GM23338 (cell line): ENCODE results near the gene KLK5. TPM values are rescaled to one million over a fixed set of nuclear protein-coding genes. Genes with fewer than 3 reads are reported as not detected.

Experiments used
- ATAC-seq: fragments of 200-7000 bp; cut with Tn5 transposase; 3 replicates; pipeline ENCODE4 v1.9.1; 2020
- DNase-seq: peaks from one replicate; pipeline ENCODE4 v3.0.0-alpha.2; 2015; ENCODE audit warnings: low spot score
- H2AFZ ChIP-seq: fragments of 200-600 bp; sonication (generic); 2 replicates; pipeline ENCODE4 v1.8.0; 2016; ENCODE audit warnings: antibody characterized with exemption, mild to moderate bottlenecking, moderate library complexity
- H3F3A ChIP-seq: fragments of 200-600 bp; sonication (generic); replicated peaks from 2 replicates; pipeline ENCODE4 v1.8.0; 2017; ENCODE audit warnings: antibody characterized with exemption, mixed run types, low read depth
- H3K27ac ChIP-seq: fragments of 200-600 bp; sonication (generic); 2 replicates; pipeline ENCODE4 v1.6.1; 2016; ENCODE audit warnings: low read depth
- H3K27me3 ChIP-seq: fragments of 200-600 bp; sonication (generic); 2 replicates; pipeline ENCODE4 v1.8.0; 2016; ENCODE audit warnings: mild to moderate bottlenecking, mixed run types, moderate library complexity; ENCODE audit not compliant: insufficient read depth
- H3K36me3 ChIP-seq: fragments of 200-600 bp; sonication (generic); 2 replicates; pipeline ENCODE4 v1.8.0; 2016; ENCODE audit warnings: mild to moderate bottlenecking; ENCODE audit not compliant: insufficient read depth
- H3K4me1 ChIP-seq: fragments of 200-600 bp; sonication (generic); 2 replicates; pipeline ENCODE4 v1.8.0; 2016; ENCODE audit warnings: mild to moderate bottlenecking, moderate library complexity; ENCODE audit not compliant: insufficient read depth
- H3K4me2 ChIP-seq: fragments of 200-600 bp; sonication (generic); 2 replicates; pipeline ENCODE4 v1.7.1; 2017; ENCODE audit warnings: mixed run types
- H3K4me3 ChIP-seq: fragments of 200-600 bp; sonication (generic); 2 replicates; pipeline ENCODE4 v1.6.1; 2016; ENCODE audit warnings: mixed run types
- H3K79me2 ChIP-seq: fragments of 200-600 bp; sonication (generic); replicated peaks from 2 replicates; pipeline ENCODE4 v1.8.0; 2017; ENCODE audit warnings: mild to moderate bottlenecking; ENCODE audit not compliant: insufficient read depth
- H3K9me2 ChIP-seq: fragments of 200-600 bp; sonication (generic); 2 replicates; pipeline ENCODE4 v1.8.0; 2017; ENCODE audit not compliant: insufficient read depth
- H4K20me1 ChIP-seq: fragments of 200-600 bp; sonication (generic); replicated peaks from 2 replicates; pipeline ENCODE4 v1.8.0; 2017; ENCODE audit warnings: mild to moderate bottlenecking; ENCODE audit not compliant: insufficient read depth
- H3K27ac Mint-ChIP-seq: 2 replicates; pipeline ENCODE4 v1.8.0; 2020; ENCODE audit warnings: inconsistent platforms, mild to moderate bottlenecking, moderate library complexity, mixed read lengths
- H3K27me3 Mint-ChIP-seq: 3 replicates; pipeline ENCODE4 v1.8.0; 2022; ENCODE audit warnings: low read depth, mild to moderate bottlenecking, moderate library complexity, mixed read lengths, inconsistent platforms; ENCODE audit not compliant: insufficient read depth, poor library complexity
- H3K36me3 Mint-ChIP-seq: 3 replicates; pipeline ENCODE4 v1.8.0; 2021; ENCODE audit warnings: low read depth, mild to moderate bottlenecking, inconsistent platforms, moderate library complexity, mixed read lengths
- H3K4me1 Mint-ChIP-seq: 3 replicates; pipeline ENCODE4 v1.8.0; 2020; ENCODE audit warnings: mild to moderate bottlenecking, inconsistent platforms, mixed read lengths
- H3K4me3 Mint-ChIP-seq: 3 replicates; pipeline ENCODE4 v1.8.0; 2021; ENCODE audit warnings: moderate library complexity, mild to moderate bottlenecking, inconsistent platforms, mixed read lengths
- H3K9me3 Mint-ChIP-seq: 3 replicates; pipeline ENCODE4 v1.8.0; 2020; ENCODE audit warnings: moderate library complexity, mild to moderate bottlenecking, inconsistent platforms, mixed read lengths
- CREB1 ChIP-seq: fragments of 250-450 bp; sonication (Bioruptor Pico); IDR thresholded peaks from 2 replicates; pipeline ENCODE4 v1.5.0; 2020; ENCODE audit warnings: low read depth, mild to moderate bottlenecking, moderate library complexity
- CTCF ChIP-seq, 2 experiments: fragments of 200-600 bp in 1 of 2; sonication (generic) in 1 of 2; conservative IDR thresholded peaks; 2 replicates each; pipeline versions ENCODE4 v1.5.1 to v1.6.1; 2016 to 2017; ENCODE audit warnings: antibody characterized with exemption in 2 of 2, low read depth in 2 of 2, mild to moderate bottlenecking in 2 of 2, moderate library complexity in 1 of 2
- EZH2 ChIP-seq: fragments of 200-600 bp; sonication (generic); IDR thresholded peaks from one replicate; pipeline ENCODE4 v1.8.0; 2017; ENCODE audit warnings: antibody characterized with exemption, mild to moderate bottlenecking, low read depth; ENCODE audit not compliant: unreplicated experiment
- JUNB ChIP-seq: IDR thresholded peaks from one replicate; pipeline ENCODE4 v1.6.1; 2016; ENCODE audit warnings: antibody characterized with exemption; ENCODE audit not compliant: unreplicated experiment
- NANOG ChIP-seq: IDR thresholded peaks from 2 replicates; pipeline ENCODE4 v1.6.1; 2016; ENCODE audit warnings: antibody characterized with exemption, borderline replicate concordance
- POLR2AphosphoS5 ChIP-seq: IDR thresholded peaks from 2 replicates; pipeline ENCODE4 v1.6.1; 2016; ENCODE audit warnings: antibody characterized with exemption, low read depth
- ZNF462 ChIP-seq: fragments of 250-450 bp; sonication (Bioruptor Pico); IDR thresholded peaks from 2 replicates; pipeline ENCODE4 v1.5.0; 2020; ENCODE audit warnings: mild to moderate bottlenecking, moderate library complexity
- polyA plus RNA-seq: library from polyadenylated mRNA; unstranded; fragments of >200 nt; fragmentation: Nextera tagmentation; extraction: Ambion mirVana; gene quantifications from 2 replicates; pipeline ENCODE4 v1.2.1, GENCODE V29; 2016
- total RNA-seq: library from RNA; depleted of rRNA; stranded (reverse); fragments of >200 nt; shearing (Covaris generic); gene quantifications from 2 replicates; pipeline ENCODE4 v1.2.3, GENCODE V29; 2014

KLK5 gene
- total and polyA plus RNA-seq, 2 experiments from 2014 or later: 0.66 TPM; not detected in 1

GRCh38 chr19:50932018-50932689 is 20.7 kb downstream of the KLK5 start:
- Histone ChIP-seq H4K20me1 (no peaks in the 10 kb centered on the region), H3K27ac (no peak overlapping the region), H3K36me3 (no peaks in the 10 kb centered on the region), H2AFZ (no peak overlapping the region), H3K9me2 (no peaks in the 10 kb centered on the region; the same call in 1 of the 2 replicates), H3K4me3 (no peak overlapping the region), H3K27me3 (no peaks in the 10 kb centered on the region), H3K4me1 (no peaks in the 10 kb centered on the region), H3K4me2 (no peak overlapping the region), H3K79me2 (no peaks in the 10 kb centered on the region), H3F3A (no peaks in the 10 kb centered on the region)
- Mint-ChIP-seq H3K4me1 (peaks cover 6% of the 10 kb centered on the region; the same call in 2 of the 3 replicates), H3K27me3 (peaks cover 16% of the 10 kb centered on the region), H3K4me3 (no peak overlapping the region), H3K27ac (no peak overlapping the region), H3K9me3 (no peaks in the 10 kb centered on the region; the same call in 1 of the 3 replicates), H3K36me3 (no peaks in the 10 kb centered on the region)
- TF ChIP-seq CREB1 (CRISPR knock-in tag) (no peak), NANOG (no peak), EZH2 (no peak)
- ATAC-seq (no peak), DNase-seq (no peak)

- Histone ChIP-seq H4K20me1 (no peaks in the 10 kb centered on the region), H3K4me3 (no peak overlapping the region), H3K27me3 (no peaks in the 10 kb centered on the region), H3K9me2 (no peaks in the 10 kb centered on the region; the same call in 1 of the 2 replicates), H3K27ac (no peak overlapping the region), H3K36me3 (no peaks in the 10 kb centered on the region), H3K4me2 (no peak overlapping the region), H3K4me1 (no peaks in the 10 kb centered on the region), H3F3A (no peaks in the 10 kb centered on the region), H3K79me2 (no peaks in the 10 kb centered on the region), H2AFZ (no peak overlapping the region)
- no peak for TF ChIP-seq NANOG
- no peak overlapping the region for H3K27ac Mint-ChIP-seq
- peaks cover 16% of the 10 kb centered on the region for H3K27me3 Mint-ChIP-seq
- ATAC-seq: no peak
- H3K4me3 Mint-ChIP-seq: no peak overlapping the region
- H3K36me3 Mint-ChIP-seq: no peaks in the 10 kb centered on the region
- H3K4me1 Mint-ChIP-seq: peaks cover 6% of the 10 kb centered on the region; the same call in 2 of the 3 replicates
- no peaks in the 10 kb centered on the region; the same call in 1 of the 3 replicates for H3K9me3 Mint-ChIP-seq
- DNase-seq: no peak
Observed at GRCh38 chr19:50931023-50931422, 21.8 kb downstream of the KLK5 start.

- Histone ChIP-seq H4K20me1 (no peaks in the 10 kb centered on the region), H3K4me3 (no peak overlapping the region)
- no peak for TF ChIP-seq NANOG
- no peak for TF ChIP-seq EZH2
- TF ChIP-seq CREB1 (CRISPR knock-in tag): no peak
- no peak for TF ChIP-seq POLR2AphosphoS5
- TF ChIP-seq ZNF462 (CRISPR knock-in tag): no peak
- TF ChIP-seq JUNB: no peak
- TF ChIP-seq CTCF (conservative IDR thresholded peaks at IDR 0.05; ENCODE audit: low read depth in 2 of 2): no peak
Observed at GRCh38 chr19:50928831-50929230, 24.0 kb downstream of the KLK5 start.

More at GRCh38 chr19:50928831-50929230, 24.0 kb downstream of the KLK5 start:
- Histone ChIP-seq H3K4me2 (no peak overlapping the region), H3K9me2 (no peaks in the 10 kb centered on the region; the same call in 1 of the 2 replicates), H3K36me3 (no peaks in the 10 kb centered on the region), H3K4me1 (no peaks in the 10 kb centered on the region), H3K27me3 (no peaks in the 10 kb centered on the region), H3K27ac (no peak overlapping the region), H2AFZ (no peak overlapping the region), H3K79me2 (no peaks in the 10 kb centered on the region), H3F3A (no peaks in the 10 kb centered on the region)
- H3K27ac Mint-ChIP-seq: no peak overlapping the region
- peaks cover 6% of the 10 kb centered on the region; the same call in 2 of the 3 replicates for H3K4me1 Mint-ChIP-seq
- no peaks in the 10 kb centered on the region; the same call in 1 of the 3 replicates for H3K9me3 Mint-ChIP-seq
- DNase-seq (peak; percentile 48), ATAC-seq (no peak)
- peaks cover 16% of the 10 kb centered on the region for H3K27me3 Mint-ChIP-seq
- no peaks in the 10 kb centered on the region for H3K36me3 Mint-ChIP-seq
- no peak overlapping the region for H3K4me3 Mint-ChIP-seq
